Astrocyte (in vitro differentiated cells and primary cell): Measurements from ENCODE around the gene RAD51B. TPM values are rescaled to one million over a fixed set of nuclear protein-coding genes. Genes with fewer than 3 reads are reported as not detected.

Experiments used
- DNase-seq: peaks from one replicate; pipeline ENCODE4 v3.0.0-alpha.2; 2010; ENCODE audit warnings: low read depth
- FAIRE-seq: peaks from 2 replicates; lab custom pipeline; 2011; peaks lifted over from hg19 to GRCh38; lab: Jason Lieb, UNC
- H2AFZ ChIP-seq: 2 replicates; pipeline ENCODE4 v1.6.0; 2012; ENCODE audit warnings: low read depth, low read length, inconsistent platforms
- H3K27ac ChIP-seq: 2 replicates; pipeline ENCODE4 v1.5.1; 2011; ENCODE audit warnings: low read depth, low read length, inconsistent platforms
- H3K27me3 ChIP-seq: 2 replicates; pipeline ENCODE4 v1.6.0; 2011; ENCODE audit warnings: low read length, inconsistent platforms; ENCODE audit not compliant: insufficient read depth
- H3K36me3 ChIP-seq: 2 replicates; pipeline ENCODE4 v1.5.1; 2011; ENCODE audit warnings: low read length, inconsistent platforms; ENCODE audit not compliant: insufficient read depth
- H3K4me1 ChIP-seq: 2 replicates; pipeline ENCODE4 v1.5.1; 2011; ENCODE audit warnings: low read length, inconsistent platforms; ENCODE audit not compliant: insufficient read depth
- H3K4me2 ChIP-seq: 2 replicates; pipeline ENCODE4 v1.6.0; 2012; ENCODE audit warnings: low read length, inconsistent platforms
- H3K4me3 ChIP-seq: 2 replicates; pipeline ENCODE4 v1.5.1; 2011; ENCODE audit warnings: low read depth, mild to moderate bottlenecking, low read length, inconsistent platforms; ENCODE audit not compliant: insufficient read depth
- H3K79me2 ChIP-seq: 2 replicates; pipeline ENCODE4 v1.6.0; 2012; ENCODE audit warnings: mild to moderate bottlenecking, low read length, inconsistent platforms; ENCODE audit not compliant: insufficient read depth
- H3K9ac ChIP-seq: 2 replicates; pipeline ENCODE4 v1.6.0; 2012; ENCODE audit warnings: mild to moderate bottlenecking, low read length, inconsistent platforms
- H3K9me3 ChIP-seq: 2 replicates; pipeline ENCODE4 v1.5.1; 2012; ENCODE audit warnings: low read depth, mild to moderate bottlenecking, low read length, inconsistent platforms; ENCODE audit not compliant: insufficient read depth
- H4K20me1 ChIP-seq: 2 replicates; pipeline ENCODE4 v1.6.0; 2012; ENCODE audit warnings: low read length, inconsistent platforms; ENCODE audit not compliant: insufficient read depth
- H3K27ac Mint-ChIP-seq: one replicate; pipeline ENCODE4 v1.8.0; 2021; ENCODE audit warnings: mild to moderate bottlenecking, mixed read lengths; ENCODE audit not compliant: unreplicated experiment
- H3K27me3 Mint-ChIP-seq: one replicate; pipeline ENCODE4 v1.8.0; 2021; ENCODE audit warnings: low read depth, mixed read lengths; ENCODE audit not compliant: unreplicated experiment
- H3K36me3 Mint-ChIP-seq: one replicate; pipeline ENCODE4 v1.8.0; 2021; ENCODE audit warnings: low read depth, mixed read lengths; ENCODE audit not compliant: unreplicated experiment
- H3K4me1 Mint-ChIP-seq: one replicate; pipeline ENCODE4 v1.8.0; 2021; ENCODE audit warnings: low read depth, mixed read lengths; ENCODE audit not compliant: unreplicated experiment
- H3K4me3 Mint-ChIP-seq: one replicate; pipeline ENCODE4 v1.8.0; 2021; ENCODE audit warnings: mild to moderate bottlenecking, moderate library complexity, mixed read lengths; ENCODE audit not compliant: unreplicated experiment
- H3K9me3 Mint-ChIP-seq: one replicate; pipeline ENCODE4 v1.8.0; 2021; ENCODE audit warnings: mild to moderate bottlenecking, mixed read lengths; ENCODE audit not compliant: unreplicated experiment
- CTCF ChIP-seq: IDR thresholded peaks from 2 replicates; pipeline ENCODE4 v1.5.1; 2011; ENCODE audit warnings: low read depth, mild to moderate bottlenecking, inconsistent platforms, low read length, moderate library complexity; ENCODE audit not compliant: insufficient read depth
- EZH2 ChIP-seq: IDR thresholded peaks from 2 replicates; pipeline ENCODE4 v1.6.1; 2012; ENCODE audit warnings: mild to moderate bottlenecking, low read length, inconsistent platforms; ENCODE audit not compliant: insufficient read depth
- total RNA-seq: library from RNA; stranded (reverse); gene quantifications from 2 replicates; pipeline ENCODE4 v1.2.1, GENCODE V29; 2021

Gene RAD51B
- total RNA-seq, 1 donor from 2014 or later: 10.8 TPM

DNA sequence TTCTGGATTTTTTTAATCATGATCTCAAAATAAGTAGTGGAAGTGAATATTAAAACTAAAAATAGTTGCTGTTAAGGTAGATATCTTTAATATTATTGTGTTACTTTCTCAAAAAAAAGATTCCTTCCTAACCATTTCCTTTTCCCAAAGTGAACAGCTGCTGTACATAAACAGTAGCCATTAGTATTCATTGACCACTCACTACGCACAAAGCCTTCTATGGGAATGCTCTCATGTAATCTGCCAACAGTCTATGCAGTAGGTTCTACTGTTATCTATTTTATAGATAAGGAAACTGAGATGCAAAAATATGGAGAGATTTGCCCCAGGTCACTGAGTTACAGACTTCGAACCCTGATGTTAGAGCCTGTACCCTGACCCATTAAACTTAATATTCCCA, 941.2 kb downstream of the RAD51B start:
- H4K20me1 ChIP-seq: no peaks in the 10 kb centered on the region
- DNase-seq (no peak), FAIRE-seq (no peak)
- Mint-ChIP-seq H3K4me1 (peaks cover 12% of the 10 kb centered on the region), H3K9me3 (no peaks in the 10 kb centered on the region), H3K27me3 (peaks cover 2% of the 10 kb centered on the region), H3K27ac (no peak overlapping the region), H3K36me3 (no peaks in the 10 kb centered on the region), H3K4me3 (no peak overlapping the region)
- TF ChIP-seq CTCF (no peak), EZH2 (no peak)
- no peak overlapping the region for H2AFZ ChIP-seq
- no peak overlapping the region for H3K9ac ChIP-seq
- H3K9me3 ChIP-seq: no peaks in the 10 kb centered on the region
- no peaks in the 10 kb centered on the region for H3K36me3 ChIP-seq
- H3K27me3 ChIP-seq: no peaks in the 10 kb centered on the region
- H3K4me3 ChIP-seq: no peak overlapping the region
- peaks cover 15% of the 10 kb centered on the region for H3K4me1 ChIP-seq
- no peaks in the 10 kb centered on the region for H3K79me2 ChIP-seq
- H3K27ac ChIP-seq: no peak overlapping the region
- H3K4me2 ChIP-seq: no peak overlapping the region

GRCh38 chr14:68761391-68761790, 941.8 kb downstream of the RAD51B start:
- H3K27ac Mint-ChIP-seq: no peak overlapping the region
- H3K27me3 Mint-ChIP-seq: peaks cover 4% of the 10 kb centered on the region
- no peaks in the 10 kb centered on the region for H3K9me3 Mint-ChIP-seq

More at GRCh38 chr14:68761391-68761790, 941.8 kb downstream of the RAD51B start:
- Histone ChIP-seq H3K4me3 (no peak overlapping the region), H3K9ac (no peak overlapping the region), H3K79me2 (no peaks in the 10 kb centered on the region), H4K20me1 (no peaks in the 10 kb centered on the region), H3K4me2 (no peak overlapping the region), H3K4me1 (peaks cover 15% of the 10 kb centered on the region), H3K27me3 (no peaks in the 10 kb centered on the region), H3K36me3 (no peaks in the 10 kb centered on the region), H2AFZ (no peak overlapping the region), H3K27ac (no peak overlapping the region), H3K9me3 (no peaks in the 10 kb centered on the region)
- no peak for TF ChIP-seq CTCF
- TF ChIP-seq EZH2: no peak
- no peak overlapping the region for H3K4me3 Mint-ChIP-seq
- H3K4me1 Mint-ChIP-seq: peaks cover 12% of the 10 kb centered on the region
- no peaks in the 10 kb centered on the region for H3K36me3 Mint-ChIP-seq
- DNase-seq: no peak
- FAIRE-seq: no peak
